ENCODE data around the gene ARMCX4. TPM values are rescaled to one million over a fixed set of nuclear protein-coding genes. Genes with fewer than 3 reads are reported as not detected.

ARMCX4 gene
- total and polyA plus RNA-seq, 2 of the 8 experiments (the other 6 are each of a cell fraction or from before 2014, with no cell fraction given): 3.7 to 14.5 TPM

GRCh38 chrX:101442085-101442484 lies 43.2 kb upstream of the ARMCX4 start:
- no peak overlapping the region for H3K4me3 ChIP-seq (ENCODE audit: extremely low read depth in 1 of 4, insufficient read depth in 2 of 4, low read depth in 3 of 4, low read length in 4 of 4)
- ChIA-PET POLR2A (ENCODE audit: partially characterized antibody) (no interaction called here), CTCF (ENCODE audit: partially characterized antibody) (interaction anchor here (0.9 kb wide), 1 partner anchor 18 kb away, joined by 3 read pairs; no protein-coding TSS in a partner anchor)
- DNase-seq (ENCODE audit: low read depth in 1 of 2, low spot score in 2 of 2): no peak
- H3K23me2 ChIP-seq (ENCODE audit: low read depth, low read length): no peaks in the 10 kb centered on the region
- H2BK120ac ChIP-seq (replicated peaks; ENCODE audit: low read depth, low read length): no peak overlapping the region
- FAIRE-seq: no peak
- H3K56ac ChIP-seq (replicated peaks; ENCODE audit: insufficient read length, low read depth, low read length): no peak overlapping the region
- no peaks in the 10 kb centered on the region for H4K20me1 ChIP-seq (replicated peaks in 1 of 2; ENCODE audit: control insufficient read depth in 1 of 2, insufficient read depth in 2 of 2, low read length in 2 of 2)
- no peak overlapping the region for H2BK15ac ChIP-seq (ENCODE audit: low read length)
- no peak overlapping the region for H2BK12ac ChIP-seq (ENCODE audit: low read depth, low read length)
- no peaks in the 10 kb centered on the region for H3K4me1 ChIP-seq (replicated peaks in 1 of 4; ENCODE audit: control insufficient read depth in 3 of 4, insufficient read depth in 4 of 4, low read length in 3 of 4)
- no peak overlapping the region for H3K23ac ChIP-seq (ENCODE audit: insufficient read length)
- no peaks in the 10 kb centered on the region for H3K27me3 ChIP-seq (replicated peaks in 1 of 4; ENCODE audit: control insufficient read depth in 3 of 4, extremely low read depth in 1 of 4, insufficient read depth in 3 of 4, low read length in 3 of 4)
- H2AK5ac ChIP-seq (ENCODE audit: low read depth, low read length): no peak overlapping the region
- no peak overlapping the region for H4K8ac ChIP-seq (ENCODE audit: extremely low read depth, insufficient read depth, low read length)
- H3K36me3 ChIP-seq (ENCODE audit: control insufficient read depth in 2 of 4, insufficient read depth in 4 of 4, low read length in 3 of 4): peaks cover 0 to 21% (median 7%) of the 10 kb centered on the region in 4 experiments; a peak in 5 of 8 replicates
- no peak overlapping the region for H4K91ac ChIP-seq (replicated peaks; ENCODE audit: insufficient read length, low read length)
- no peaks in the 10 kb centered on the region for H3K79me2 ChIP-seq (ENCODE audit: control insufficient read depth in 1 of 2, insufficient read depth in 2 of 2, low read length in 2 of 2)
- H3K4me2 ChIP-seq (ENCODE audit: insufficient read depth in 1 of 2, low read depth in 2 of 2, low read length in 2 of 2): no peak overlapping the region
- no peak overlapping the region for H3K27ac ChIP-seq (ENCODE audit: low read depth, low read length)
- H3K18ac ChIP-seq (ENCODE audit: extremely low read depth, low read length): no peak overlapping the region
- H2AFZ ChIP-seq (ENCODE audit: low read length): no peak overlapping the region
- H3K79me1 ChIP-seq (ENCODE audit: low read depth, low read length): no peaks in the 10 kb centered on the region
- no peak overlapping the region for H2BK20ac ChIP-seq (ENCODE audit: low read length)
- no peak overlapping the region for H3K9ac ChIP-seq (replicated peaks in 1 of 4; ENCODE audit: extremely low read depth in 1 of 4, low read depth in 3 of 4, low read length in 3 of 4)
- H3K4ac ChIP-seq (replicated peaks; ENCODE audit: insufficient read length, low read depth, low read length): no peak overlapping the region
- H4K5ac ChIP-seq (ENCODE audit: insufficient read length, low read depth, low read length): no peak overlapping the region
- WGBS, 2 experiments (ENCODE audit: extremely low coverage in 1 of 2, insufficient coverage in 1 of 2, insufficient read length in 1 of 2, insufficient replicate concordance in 2 of 2, low coverage in 1 of 2, low lambda C conversion rate in 2 of 2, missing lambda C conversion rate in 1 of 2): 100% methylated on average over 2 of the region's 2 CpGs; no CpG with 5 or more reads in 1 of the 2 experiments
- H2BK5ac ChIP-seq (ENCODE audit: low read depth, low read length): no peak overlapping the region
- peaks cover 2 to 16% of the 10 kb centered on the region in 2 experiments; a peak in 2 of 4 replicates for H3K9me3 ChIP-seq (ENCODE audit: insufficient read depth in 2 of 2, low read depth in 1 of 2, low read length in 1 of 2)
- H3K14ac ChIP-seq (ENCODE audit: insufficient read length): no peak overlapping the region
- no peak for TF ChIP-seq RAD21 (IDR thresholded peaks at IDR 0.05 in 1 of 2, conservative IDR thresholded peaks at IDR 0.05 in 1 of 2; ENCODE audit: low read depth in 2 of 2, low read length in 2 of 2)
- TF ChIP-seq TEAD4 (IDR thresholded peaks at IDR 0.05; ENCODE audit: low read depth, low read length): no peak
- TF ChIP-seq E2F6 (IDR thresholded peaks at IDR 0.05): no peak
- no peak for TF ChIP-seq SRF (IDR thresholded peaks at IDR 0.05; ENCODE audit: low read depth, low read length)
- TF ChIP-seq CTCF (IDR thresholded peaks at IDR 0.05; ENCODE audit: control extremely low read depth in 1 of 3, insufficient read depth in 1 of 3, low read depth in 1 of 3, low read length in 3 of 3): no peak
- no peak for TF ChIP-seq TCF12 (IDR thresholded peaks at IDR 0.05; ENCODE audit: low read depth, low read length)
- no peak for TF ChIP-seq KDM1A (IDR thresholded peaks at IDR 0.05; ENCODE audit: borderline replicate concordance, low read length)
- TF ChIP-seq BCL11A (IDR thresholded peaks at IDR 0.05; ENCODE audit: low read depth in 2 of 2, low read length in 2 of 2): no peak
- TF ChIP-seq BRCA1 (IDR thresholded peaks at IDR 0.05; ENCODE audit: low read depth, low read length): no peak
- TF ChIP-seq MAX (IDR thresholded peaks at IDR 0.05): no peak
- no peak for TF ChIP-seq CHD2 (IDR thresholded peaks at IDR 0.05; ENCODE audit: low read length)

All from H1 (cell line).